Daoy (cell line): Measurements from ENCODE around the gene GNA14. TPM values are rescaled to one million over a fixed set of nuclear protein-coding genes. Genes with fewer than 3 reads are reported as not detected.
"Not testable (repeated sequence)": the region's sequence is repeated elsewhere in the genome, so short reads cannot be mapped to it uniquely, and the experiment has no call there.

Source experiments
- DNase-seq: peaks from one replicate; pipeline ENCODE4 v3.0.0-alpha.2; 2015; ENCODE audit warnings: low read depth
- total RNA-seq: library from RNA; depleted of rRNA; stranded (reverse); fragments of >200 nt; shearing (Covaris generic); gene quantifications from 2 replicates; pipeline ENCODE4 v1.2.3, GENCODE V29; 2014; rRNA removed

Gene GNA14
- 0.23 and 0.48 TPM in 2 replicates for total RNA-seq

- DNase-seq = peak; percentile 25
Measured at GRCh38 chr9:77648234-77649108, at the start of gene GNA14. GNA14 (minus strand) TSS chr9:77648322; CDS start chr9:77647793, 529 bp downstream.

GRCh38 chr9:77697238-77697984 lies 49.3 kb upstream of the GNA14 start:
- DNase-seq = no peak

- DNase-seq = not testable (repeated sequence)
Measured at GRCh38 chr9:77690723-77691122, 42.6 kb upstream of the GNA14 start.

- peak; percentile 11 for DNase-seq
Measured at GRCh38 chr9:77690119-77690518, 42.0 kb upstream of the GNA14 start.

- not testable (repeated sequence) for DNase-seq
Measured at GRCh38 chr9:77687737-77688136, 39.6 kb upstream of the GNA14 start.

- DNase-seq = no peak
Measured at GRCh38 chr9:77680581-77680980, 32.5 kb upstream of the GNA14 start.

GRCh38 chr9:77679661-77680368 lies 31.7 kb upstream of the GNA14 start:
- DNase-seq = no peak

GRCh38 chr9:77679088-77679487 lies 31.0 kb upstream of the GNA14 start:
- DNase-seq = no peak

- DNase-seq = no peak
Measured at GRCh38 chr9:77677957-77678535, 29.9 kb upstream of the GNA14 start.

- no peak for DNase-seq
Measured at GRCh38 chr9:77677397-77677796, 29.3 kb upstream of the GNA14 start.

GRCh38 chr9:77673941-77674791 lies 26.0 kb upstream of the GNA14 start:
- DNase-seq = no peak

- DNase-seq = no peak
Measured at GRCh38 chr9:77672183-77672582, 24.1 kb upstream of the GNA14 start.

- no peak for DNase-seq
Measured at GRCh38 chr9:77667151-77667550, 19.0 kb upstream of the GNA14 start.

- peak; percentile 43 for DNase-seq
Measured at GRCh38 chr9:77663754-77664153, 15.6 kb upstream of the GNA14 start.

- DNase-seq = no peak
Measured at GRCh38 chr9:77661566-77662085, 13.5 kb upstream of the GNA14 start.

- DNase-seq = no peak
Measured at GRCh38 chr9:77659926-77660325, 11.8 kb upstream of the GNA14 start.

- no peak for DNase-seq
Measured at GRCh38 chr9:77651203-77651602, 3.1 kb upstream of the GNA14 start.

GRCh38 chr9:77649109-77649812 lies 1.1 kb upstream of the GNA14 start:
- DNase-seq = no peak

- no peak for DNase-seq
Measured at GRCh38 chr9:77647267-77648233, 572 bp downstream of the GNA14 start.
